Measurements from ENCODE around the gene C6orf47. TPM values are rescaled to one million over a fixed set of nuclear protein-coding genes. Genes with fewer than 3 reads are reported as not detected.

The C6orf47 gene
- total and polyA plus RNA-seq, 2 of the 13 experiments (the other 11 are each of a cell fraction or from before 2014, with no cell fraction given), result 1.7 to 18.1 TPM

DNA sequence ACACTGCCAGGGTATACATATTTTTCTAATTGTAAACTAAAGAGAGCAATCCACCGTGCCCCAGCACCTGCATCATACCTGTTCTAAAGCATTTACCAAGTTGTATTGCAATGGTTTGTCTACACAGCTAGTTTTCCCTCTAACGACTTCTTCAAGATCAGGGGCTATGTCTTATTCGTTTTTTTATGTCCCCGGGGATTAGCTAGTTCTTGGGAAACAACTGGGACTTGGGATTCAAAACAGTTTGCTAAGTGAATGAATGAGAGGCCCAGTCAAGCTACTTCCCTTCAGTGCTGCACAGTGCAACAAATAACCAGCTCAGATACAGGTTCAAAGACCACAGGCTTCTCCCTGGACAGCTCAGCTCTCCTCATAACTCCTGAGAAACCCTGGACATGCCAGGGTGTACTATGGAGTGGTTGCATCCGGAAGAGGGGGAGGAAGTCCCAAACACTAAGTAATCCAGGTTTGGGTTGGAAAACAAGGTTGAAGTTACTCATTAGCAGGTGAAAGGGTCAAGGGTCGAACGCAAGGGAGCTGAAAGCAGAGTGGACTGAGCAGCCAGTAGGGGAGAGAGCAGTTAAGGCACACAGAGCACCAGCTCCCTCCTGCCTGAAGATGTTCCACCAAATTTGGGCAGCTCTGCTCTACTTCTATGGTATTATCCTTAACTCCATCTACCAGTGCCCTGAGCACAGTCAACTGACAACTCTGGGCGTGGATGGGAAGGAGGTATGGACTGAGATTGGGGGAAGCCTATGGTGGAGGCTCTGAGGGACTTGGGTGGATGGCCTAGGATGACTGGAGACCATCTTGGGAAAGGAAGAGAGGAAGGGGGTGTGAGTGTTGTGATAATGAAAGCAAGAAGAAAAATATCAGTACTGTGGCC lies 5.0 kb downstream of the C6orf47 start, which contains the start of gene APOM (continued):
- TF ChIP-seq, protein P1, sequence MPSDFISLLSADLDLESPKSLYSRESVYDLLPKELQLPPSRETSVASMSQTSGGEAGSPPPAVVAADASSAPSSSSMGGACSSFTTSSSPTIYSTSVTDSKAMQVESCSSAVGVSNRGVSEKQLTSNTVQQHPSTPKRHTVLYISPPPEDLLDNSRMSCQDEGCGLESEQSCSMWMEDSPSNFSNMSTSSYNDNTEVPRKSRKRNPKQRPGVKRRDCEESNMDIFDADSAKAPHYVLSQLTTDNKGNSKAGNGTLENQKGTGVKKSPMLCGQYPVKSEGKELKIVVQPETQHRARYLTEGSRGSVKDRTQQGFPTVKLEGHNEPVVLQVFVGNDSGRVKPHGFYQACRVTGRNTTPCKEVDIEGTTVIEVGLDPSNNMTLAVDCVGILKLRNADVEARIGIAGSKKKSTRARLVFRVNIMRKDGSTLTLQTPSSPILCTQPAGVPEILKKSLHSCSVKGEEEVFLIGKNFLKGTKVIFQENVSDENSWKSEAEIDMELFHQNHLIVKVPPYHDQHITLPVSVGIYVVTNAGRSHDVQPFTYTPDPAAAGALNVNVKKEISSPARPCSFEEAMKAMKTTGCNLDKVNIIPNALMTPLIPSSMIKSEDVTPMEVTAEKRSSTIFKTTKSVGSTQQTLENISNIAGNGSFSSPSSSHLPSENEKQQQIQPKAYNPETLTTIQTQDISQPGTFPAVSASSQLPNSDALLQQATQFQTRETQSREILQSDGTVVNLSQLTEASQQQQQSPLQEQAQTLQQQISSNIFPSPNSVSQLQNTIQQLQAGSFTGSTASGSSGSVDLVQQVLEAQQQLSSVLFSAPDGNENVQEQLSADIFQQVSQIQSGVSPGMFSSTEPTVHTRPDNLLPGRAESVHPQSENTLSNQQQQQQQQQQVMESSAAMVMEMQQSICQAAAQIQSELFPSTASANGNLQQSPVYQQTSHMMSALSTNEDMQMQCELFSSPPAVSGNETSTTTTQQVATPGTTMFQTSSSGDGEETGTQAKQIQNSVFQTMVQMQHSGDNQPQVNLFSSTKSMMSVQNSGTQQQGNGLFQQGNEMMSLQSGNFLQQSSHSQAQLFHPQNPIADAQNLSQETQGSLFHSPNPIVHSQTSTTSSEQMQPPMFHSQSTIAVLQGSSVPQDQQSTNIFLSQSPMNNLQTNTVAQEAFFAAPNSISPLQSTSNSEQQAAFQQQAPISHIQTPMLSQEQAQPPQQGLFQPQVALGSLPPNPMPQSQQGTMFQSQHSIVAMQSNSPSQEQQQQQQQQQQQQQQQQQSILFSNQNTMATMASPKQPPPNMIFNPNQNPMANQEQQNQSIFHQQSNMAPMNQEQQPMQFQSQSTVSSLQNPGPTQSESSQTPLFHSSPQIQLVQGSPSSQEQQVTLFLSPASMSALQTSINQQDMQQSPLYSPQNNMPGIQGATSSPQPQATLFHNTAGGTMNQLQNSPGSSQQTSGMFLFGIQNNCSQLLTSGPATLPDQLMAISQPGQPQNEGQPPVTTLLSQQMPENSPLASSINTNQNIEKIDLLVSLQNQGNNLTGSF (CRISPR knock-in tag; IDR thresholded peaks at IDR 0.05), result peak; percentile 79
- TF ChIP-seq ZNF703 (CRISPR knock-in tag; IDR thresholded peaks at IDR 0.05; ENCODE audit: borderline replicate concordance), result no peak
- no peak for TF ChIP-seq SUZ12 (IDR thresholded peaks at IDR 0.05; ENCODE audit: low read depth, low read length)
- TF ChIP-seq ZNF557 (CRISPR knock-in tag; IDR thresholded peaks at IDR 0.05), result peak; percentile 99
- peak; percentile 91; the same call in 1 of the 2 replicates for TF ChIP-seq FOXK1 (CRISPR knock-in tag; IDR thresholded peaks at IDR 0.05; ENCODE audit: borderline replicate concordance, low read depth)
- TF ChIP-seq ZBTB7B (CRISPR knock-in tag; IDR thresholded peaks at IDR 0.05), result peak; percentile 79
- TF ChIP-seq ETV5 (CRISPR knock-in tag; IDR thresholded peaks at IDR 0.05; ENCODE audit: borderline replicate concordance), result peak; percentile 100
- TF ChIP-seq, protein P2, sequence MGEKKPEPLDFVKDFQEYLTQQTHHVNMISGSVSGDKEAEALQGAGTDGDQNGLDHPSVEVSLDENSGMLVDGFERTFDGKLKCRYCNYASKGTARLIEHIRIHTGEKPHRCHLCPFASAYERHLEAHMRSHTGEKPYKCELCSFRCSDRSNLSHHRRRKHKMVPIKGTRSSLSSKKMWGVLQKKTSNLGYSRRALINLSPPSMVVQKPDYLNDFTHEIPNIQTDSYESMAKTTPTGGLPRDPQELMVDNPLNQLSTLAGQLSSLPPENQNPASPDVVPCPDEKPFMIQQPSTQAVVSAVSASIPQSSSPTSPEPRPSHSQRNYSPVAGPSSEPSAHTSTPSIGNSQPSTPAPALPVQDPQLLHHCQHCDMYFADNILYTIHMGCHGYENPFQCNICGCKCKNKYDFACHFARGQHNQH (CRISPR knock-in tag; IDR thresholded peaks at IDR 0.05), result peak; percentile 98
- peak; percentile 53; the same call in 1 of the 2 replicates for TF ChIP-seq ZBTB14 (CRISPR knock-in tag; IDR thresholded peaks at IDR 0.05)
- TF ChIP-seq ZSCAN5A (CRISPR knock-in tag; IDR thresholded peaks at IDR 0.05; ENCODE audit: borderline replicate concordance), result peak; percentile 95; the same call in 1 of the 2 replicates
- no peak for TF ChIP-seq NFRKB (IDR thresholded peaks at IDR 0.05)
- TF ChIP-seq ZNF709 (CRISPR knock-in tag; IDR thresholded peaks at IDR 0.05), result 0 out of 2 replicates have a peak, but pooled peaks have one; percentile 6
- no peak for TF ChIP-seq TCF12 (IDR thresholded peaks at IDR 0.05)
- no peak for TF ChIP-seq TCF12 (CRISPR knock-in tag; IDR thresholded peaks at IDR 0.05)
- TF ChIP-seq ZNF292 (CRISPR knock-in tag; IDR thresholded peaks at IDR 0.05; ENCODE audit: borderline replicate concordance, low read depth), result no peak; the same call in 1 of the 2 replicates
- peak; percentile 83; the same call in 1 of the 2 replicates for TF ChIP-seq KDM2A (CRISPR knock-in tag; IDR thresholded peaks at IDR 0.05; ENCODE audit: borderline replicate concordance, low read depth)
- TF ChIP-seq MXI1 (IDR thresholded peaks at IDR 0.05; ENCODE audit: borderline replicate concordance, low read depth, low read length), result peak; percentile 83; the same call in 1 of the 3 replicates
- TF ChIP-seq ZNF597 (CRISPR knock-in tag; IDR thresholded peaks at IDR 0.05), result no peak

All from HepG2 (cell line).